ENCODE results near the gene ADCY3. TPM values are rescaled to one million over a fixed set of nuclear protein-coding genes. Genes with fewer than 3 reads are reported as not detected.

ADCY3 gene
- total RNA-seq, 4 donors from 2014 or later: 32.5 to 54.5 (median 39.9) TPM

DNA sequence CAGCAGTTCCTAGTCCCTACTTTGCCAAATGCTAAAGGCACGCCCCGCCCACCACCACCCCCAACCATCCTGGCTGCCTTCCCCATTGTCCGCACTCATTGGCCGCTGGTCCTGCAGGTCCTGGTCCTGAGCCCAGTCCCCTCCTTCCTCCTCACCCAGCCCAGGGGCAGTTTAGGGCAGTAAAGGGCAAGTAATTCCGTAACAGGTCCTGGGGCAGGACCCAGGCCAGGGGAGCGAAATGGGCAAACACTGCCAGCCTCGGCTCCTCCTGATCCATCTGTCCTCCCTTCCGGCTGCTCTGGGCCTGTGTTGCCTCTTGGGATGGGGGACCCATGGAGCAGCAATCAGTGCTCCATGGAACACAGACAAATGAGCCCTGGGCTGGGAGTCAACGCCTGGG lies 6.1 kb downstream of the ADCY3 start:
- peaks cover 0 to 14% of the 10 kb centered on the region in 2 donors for H3K36me3 ChIP-seq
- no peak for ATAC-seq
- H3K9me3 ChIP-seq: peaks cover 0 to 9% (median 0%) of the 10 kb centered on the region in 3 donors
- peak overlapping the region in 1 of 4 donors; percentile 16 for H3K27ac ChIP-seq
- no peak overlapping the region for H3K4me3 ChIP-seq
- 82% methylated on average over 3 of the region's 9 CpGs; no CpG with 5 or more reads in 1 of the 2 donors for WGBS, 2 donors (ENCODE audit: low coverage in 1 of 2)
- no peaks in the 10 kb centered on the region for H3K27me3 ChIP-seq
- no peak for TF ChIP-seq EP300 (IDR thresholded peaks at IDR 0.05)
- TF ChIP-seq CTCF (IDR thresholded peaks at IDR 0.05): no peak
- no peak for TF ChIP-seq POLR2A (IDR thresholded peaks at IDR 0.05)
- TF ChIP-seq POLR2AphosphoS5 (IDR thresholded peaks at IDR 0.05): no peak
- peaks cover 0 to 36% (median 0%) of the 10 kb centered on the region in 3 donors for H3K4me1 ChIP-seq

GRCh38 chr2:24912986-24913385 lies 7.1 kb downstream of the ADCY3 start:
- Histone ChIP-seq H3K9me3 (peaks cover 0 to 9% (median 0%) of the 10 kb centered on the region in 3 donors), H3K4me1 (peaks cover 0 to 27% (median 0%) of the 10 kb centered on the region in 3 donors), H3K27ac (peak overlapping the region in 1 of 4 donors; percentile 16), H3K4me3 (no peak overlapping the region), H3K36me3 (peaks cover 0 to 11% of the 10 kb centered on the region in 2 donors), H3K27me3 (no peaks in the 10 kb centered on the region)
- no peak for ATAC-seq
- TF ChIP-seq POLR2A (IDR thresholded peaks at IDR 0.05) (no peak), EP300 (IDR thresholded peaks at IDR 0.05) (no peak), POLR2AphosphoS5 (IDR thresholded peaks at IDR 0.05) (no peak), CTCF (IDR thresholded peaks at IDR 0.05) (no peak)
- 72 to 75% methylated on average over 2 to 7 of the region's 10 CpGs for WGBS, 2 donors (ENCODE audit: low coverage in 1 of 2)

DNA sequence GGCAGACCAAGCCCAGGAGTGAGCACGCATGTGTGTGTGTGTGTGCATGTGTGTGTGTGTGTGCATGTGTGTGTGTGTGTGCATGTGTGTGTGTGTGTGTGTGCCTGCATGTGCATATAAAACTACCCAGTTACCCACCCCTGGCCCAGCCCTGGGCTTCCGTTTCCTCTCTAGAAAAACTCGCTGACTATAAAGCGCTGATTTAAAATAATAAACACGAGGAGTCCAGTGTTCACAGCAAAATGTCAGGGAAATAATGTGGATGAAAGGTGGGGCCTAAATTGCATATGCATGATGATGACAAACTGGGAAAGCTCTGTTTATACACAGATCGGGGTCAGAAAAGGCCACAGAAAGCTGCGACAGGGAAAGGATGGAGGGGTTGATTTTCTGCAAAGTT lies 7.5 kb downstream of the ADCY3 start:
- no peak for TF ChIP-seq CTCF (IDR thresholded peaks at IDR 0.05)
- TF ChIP-seq POLR2AphosphoS5 (IDR thresholded peaks at IDR 0.05): no peak
- TF ChIP-seq EP300 (IDR thresholded peaks at IDR 0.05): no peak
- TF ChIP-seq POLR2A (IDR thresholded peaks at IDR 0.05): no peak
- Histone ChIP-seq H3K36me3 (peaks cover 0 to 6% of the 10 kb centered on the region in 2 donors), H3K4me3 (no peak overlapping the region), H3K4me1 (peaks cover 0 to 22% (median 0%) of the 10 kb centered on the region in 3 donors), H3K27me3 (no peaks in the 10 kb centered on the region), H3K27ac (no peak overlapping the region), H3K9me3 (peaks cover 0 to 9% (median 0%) of the 10 kb centered on the region in 3 donors)
- ATAC-seq: no peak
- WGBS, 2 donors (ENCODE audit: low coverage in 1 of 2): 83% methylated on average over 5 to 7 of the region's 7 CpGs

DNA sequence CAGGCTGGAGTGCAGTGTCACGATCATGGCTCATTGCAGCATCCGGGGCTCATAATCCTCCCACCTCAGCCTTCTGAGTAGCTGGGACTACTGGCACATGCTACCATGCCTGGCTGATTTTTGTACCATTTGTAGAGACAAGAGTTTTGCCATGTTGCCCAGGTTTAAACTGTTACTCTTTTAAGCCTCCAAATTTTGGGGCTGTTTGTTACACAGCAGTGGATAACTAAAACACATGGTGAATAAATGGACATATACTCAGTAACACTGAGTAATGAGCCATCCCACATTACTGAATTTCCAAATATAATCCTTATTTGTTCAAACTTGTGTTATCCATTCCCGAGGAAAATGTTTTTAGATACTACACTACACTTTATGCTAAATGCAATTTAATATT lies 9.8 kb downstream of the ADCY3 start:
- WGBS, 2 donors (ENCODE audit: low coverage in 1 of 2): 93 to 100% methylated on average over 3 of the region's 3 CpGs
- H3K4me3 ChIP-seq: no peak overlapping the region
- H3K9me3 ChIP-seq: peaks cover 0 to 9% (median 0%) of the 10 kb centered on the region in 3 donors
- no peaks in the 10 kb centered on the region for H3K27me3 ChIP-seq
- no peak for TF ChIP-seq POLR2A (IDR thresholded peaks at IDR 0.05)
- no peak for TF ChIP-seq EP300 (IDR thresholded peaks at IDR 0.05)
- TF ChIP-seq CTCF (IDR thresholded peaks at IDR 0.05): no peak
- TF ChIP-seq POLR2AphosphoS5 (IDR thresholded peaks at IDR 0.05): no peak
- H3K27ac ChIP-seq: no peak overlapping the region
- H3K36me3 ChIP-seq: peaks cover 0 to 6% of the 10 kb centered on the region in 2 donors
- H3K4me1 ChIP-seq: peaks cover 0 to 7% (median 0%) of the 10 kb centered on the region in 3 donors
- ATAC-seq: no peak

- Histone ChIP-seq H3K27ac (no peak overlapping the region), H3K9me3 (peaks cover 0 to 9% (median 0%) of the 10 kb centered on the region in 3 donors), H3K4me3 (no peak overlapping the region), H3K36me3 (peaks cover 0 to 6% of the 10 kb centered on the region in 2 donors), H3K4me1 (peaks cover 0 to 7% (median 0%) of the 10 kb centered on the region in 3 donors), H3K27me3 (no peaks in the 10 kb centered on the region)
- no peak for ATAC-seq
- TF ChIP-seq EP300 (IDR thresholded peaks at IDR 0.05) (no peak), POLR2A (IDR thresholded peaks at IDR 0.05) (no peak), POLR2AphosphoS5 (IDR thresholded peaks at IDR 0.05) (no peak), CTCF (IDR thresholded peaks at IDR 0.05) (no peak)
- 76 to 82% methylated on average over 5 of the region's 5 CpGs for WGBS, 2 donors (ENCODE audit: low coverage in 1 of 2)
These were observed 10.4 kb downstream of the ADCY3 start for GRCh38 chr2:24909555-24910177.
